Measurements from ENCODE around the gene ACP2.

ACP2 gene

DNA sequence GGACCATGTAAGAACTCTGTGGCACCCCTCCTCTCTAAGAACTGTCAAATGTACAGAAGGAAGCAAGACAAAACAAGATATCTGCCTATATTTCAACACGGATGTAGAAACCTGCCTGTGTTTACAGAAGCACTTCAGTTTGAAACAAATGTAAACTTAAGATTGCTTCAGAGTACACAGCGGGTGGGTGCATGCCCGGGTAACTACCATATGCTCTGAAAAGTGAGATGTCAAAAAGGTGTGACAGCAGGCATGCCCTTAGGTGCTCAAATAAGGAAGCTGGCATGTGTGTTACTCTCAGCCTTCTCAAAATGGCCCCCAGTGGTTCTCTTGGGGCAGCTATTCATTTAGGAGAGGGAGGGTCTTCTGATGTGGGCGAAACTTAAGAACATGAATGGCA is 5.2 kb downstream of the ACP2 start:
- Histone ChIP-seq H3K4me3 (ENCODE audit: low read depth, low read length) (no peak overlapping the region), H3K27me3 (no peaks in the 10 kb centered on the region), H3K9me3 (no peaks in the 10 kb centered on the region), H3K4me1 (no peaks in the 10 kb centered on the region), H3K36me3 (peaks cover 3% of the 10 kb centered on the region)
- no peak for TF ChIP-seq CTCF (IDR thresholded peaks at IDR 0.05; ENCODE audit: low read depth, low read length)
- DNase-seq, result no peak

DNA sequence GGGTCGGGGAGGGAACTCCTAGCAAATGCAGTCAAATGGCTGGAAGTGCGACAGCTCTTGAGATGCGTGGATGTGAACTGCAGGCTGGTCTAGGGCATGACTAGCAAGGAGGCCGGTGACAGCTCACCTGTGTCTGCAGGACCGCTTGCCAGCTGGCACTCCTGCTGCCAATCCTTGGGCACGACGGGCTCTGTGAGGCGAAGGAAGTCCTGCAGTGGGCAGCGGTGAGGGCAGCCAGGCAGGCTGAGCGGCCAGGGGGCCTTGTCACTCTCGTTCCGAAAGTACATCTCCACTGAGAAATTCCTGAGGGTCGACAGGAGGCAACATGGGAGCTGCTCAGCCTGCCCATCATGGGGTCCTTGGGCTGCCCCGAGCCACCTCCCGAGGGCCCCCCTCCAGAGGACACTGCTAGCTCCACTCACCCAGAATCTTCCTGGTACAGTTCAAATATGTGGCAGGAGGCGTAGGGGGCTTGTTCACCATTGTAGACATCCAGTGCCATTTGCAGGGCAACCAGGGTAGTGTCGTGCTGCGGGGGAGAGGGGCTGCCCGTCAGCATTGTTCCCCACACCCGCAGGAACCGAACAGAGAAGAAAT is 5.9 kb downstream of the ACP2 start:
- Histone ChIP-seq H3K36me3 (peaks cover 3% of the 10 kb centered on the region), H3K4me1 (no peaks in the 10 kb centered on the region), H3K4me3 (ENCODE audit: low read depth, low read length) (no peak overlapping the region), H3K27me3 (no peaks in the 10 kb centered on the region), H3K9me3 (no peaks in the 10 kb centered on the region)
- TF ChIP-seq CTCF (IDR thresholded peaks at IDR 0.05; ENCODE audit: low read depth, low read length), result no peak
- DNase-seq, result no peak

DNA sequence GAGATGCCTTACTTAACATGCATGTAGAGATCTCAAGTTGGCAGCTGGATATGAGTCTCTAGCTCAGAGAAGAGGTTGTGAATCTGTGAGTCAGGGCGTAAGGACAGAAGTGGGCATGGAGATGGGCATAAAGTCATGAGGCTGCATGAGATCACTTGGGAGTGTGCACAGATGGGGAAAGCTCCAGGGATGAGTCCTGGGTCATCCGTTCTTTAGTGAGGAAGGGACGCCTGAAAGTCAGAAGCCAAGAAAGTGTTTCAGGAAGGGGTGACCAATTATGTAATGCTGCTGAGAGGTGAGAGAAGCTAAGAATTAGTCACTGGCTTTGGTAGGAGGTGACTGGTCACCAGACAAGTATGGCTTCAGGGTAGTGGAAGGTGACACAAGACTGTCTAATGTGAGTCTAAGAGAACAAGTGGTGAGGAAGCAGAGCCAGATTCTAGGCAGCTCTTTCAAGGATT is 6.7 kb downstream of the ACP2 start:
- no peak for DNase-seq
- H3K36me3 ChIP-seq, result peaks cover 3% of the 10 kb centered on the region
- H3K4me1 ChIP-seq, result no peaks in the 10 kb centered on the region
- TF ChIP-seq CTCF (IDR thresholded peaks at IDR 0.05; ENCODE audit: low read depth, low read length), result no peak
- H3K27me3 ChIP-seq, result no peaks in the 10 kb centered on the region
- no peaks in the 10 kb centered on the region for H3K9me3 ChIP-seq
- H3K4me3 ChIP-seq (ENCODE audit: low read depth, low read length), result no peak overlapping the region

DNA sequence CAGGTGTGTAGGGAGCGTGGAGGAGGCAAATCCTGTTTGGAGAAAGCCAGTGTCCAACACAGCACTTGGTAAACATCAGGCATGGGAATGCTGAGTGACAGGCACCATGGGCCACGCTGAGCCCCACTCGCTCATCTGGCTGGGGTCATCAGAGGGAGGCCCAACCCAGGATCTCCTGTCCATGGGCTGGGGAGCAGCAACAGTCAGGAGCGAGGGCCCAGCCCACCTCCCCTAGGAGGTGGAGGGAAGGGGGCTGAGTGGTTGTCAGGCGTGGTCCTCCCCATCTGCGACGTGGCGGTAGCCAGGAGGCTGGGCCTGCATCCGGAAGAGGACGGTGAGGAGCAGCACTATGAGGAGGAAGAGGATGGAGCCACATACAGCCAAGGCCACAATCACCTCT is 8.8 kb downstream of the ACP2 start:
- H3K9me3 ChIP-seq, result no peaks in the 10 kb centered on the region
- no peak for TF ChIP-seq CTCF (IDR thresholded peaks at IDR 0.05; ENCODE audit: low read depth, low read length)
- no peaks in the 10 kb centered on the region for H3K27me3 ChIP-seq
- DNase-seq, result no peak
- no peak overlapping the region for H3K4me3 ChIP-seq (ENCODE audit: low read depth, low read length)
- no peaks in the 10 kb centered on the region for H3K4me1 ChIP-seq
- peaks cover 3% of the 10 kb centered on the region for H3K36me3 ChIP-seq

DNA sequence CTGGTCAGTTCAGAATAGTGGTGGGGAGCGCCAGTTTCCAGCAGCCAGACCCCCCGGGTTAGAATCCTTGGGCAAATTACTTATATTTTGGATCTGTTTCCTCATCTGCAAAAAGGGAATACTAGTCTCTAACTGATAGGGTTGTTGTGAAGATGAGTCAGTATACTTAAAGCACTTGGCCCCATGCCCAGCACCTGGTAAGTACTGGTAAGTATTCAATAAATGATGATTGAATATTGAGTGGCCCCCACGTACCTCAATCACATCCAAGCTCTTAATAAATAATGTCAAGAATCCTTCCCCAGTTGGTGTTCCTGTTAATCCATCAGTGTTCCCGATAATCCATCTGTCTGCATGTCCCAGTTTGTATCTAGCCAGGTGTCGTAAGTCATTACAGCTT is 12.1 kb downstream of the ACP2 start:
- Histone ChIP-seq H3K4me3 (ENCODE audit: low read depth, low read length) (no peak overlapping the region), H3K9me3 (no peaks in the 10 kb centered on the region), H3K36me3 (peaks cover 3% of the 10 kb centered on the region; the same call in 1 of the 2 replicates), H3K4me1 (no peaks in the 10 kb centered on the region; the same call in 1 of the 2 replicates), H3K27me3 (no peaks in the 10 kb centered on the region)
- no peak for TF ChIP-seq CTCF (IDR thresholded peaks at IDR 0.05; ENCODE audit: low read depth, low read length)
- no peak for DNase-seq

DNA sequence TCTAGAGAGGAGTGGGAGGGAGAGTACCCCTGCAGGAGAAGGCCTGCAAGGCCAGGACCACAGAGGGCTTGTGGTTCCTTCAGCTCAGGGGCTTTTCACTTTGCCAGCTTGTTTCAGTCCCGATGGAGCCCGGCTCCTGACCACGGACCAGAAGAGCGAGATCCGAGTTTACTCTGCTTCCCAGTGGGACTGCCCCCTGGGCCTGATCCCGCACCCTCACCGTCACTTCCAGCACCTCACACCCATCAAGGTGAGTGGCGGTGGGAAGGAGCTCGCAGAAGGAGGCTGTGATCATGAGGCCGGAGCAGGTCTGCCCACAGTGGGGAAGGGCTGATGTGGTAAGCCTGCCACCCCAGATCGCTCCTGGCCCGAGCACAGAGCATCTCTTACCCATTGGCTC is 13.5 kb downstream of the ACP2 start:
- H3K36me3 ChIP-seq, result peaks cover 3% of the 10 kb centered on the region; the same call in 1 of the 2 replicates
- no peaks in the 10 kb centered on the region for H3K27me3 ChIP-seq
- H3K4me3 ChIP-seq (ENCODE audit: low read depth, low read length), result no peak overlapping the region; the same call in 1 of the 2 replicates
- no peak for TF ChIP-seq CTCF (IDR thresholded peaks at IDR 0.05; ENCODE audit: low read depth, low read length)
- no peaks in the 10 kb centered on the region; the same call in 1 of the 2 replicates for H3K4me1 ChIP-seq
- DNase-seq, result no peak
- H3K9me3 ChIP-seq, result no peaks in the 10 kb centered on the region
